Measurements from ENCODE around the gene ICAM1.

GRCh38 chr19:10231612-10232228 lies 39.2 kb upstream of the ICAM1 start:
- no peak for TF ChIP-seq POLR2AphosphoS5 (IDR thresholded peaks at IDR 0.05; ENCODE audit: low read depth, low read length)
- no peak for TF ChIP-seq SPI1 (IDR thresholded peaks at IDR 0.05; ENCODE audit: low read depth, low read length)
- TF ChIP-seq POLR2A (IDR thresholded peaks at IDR 0.05; ENCODE audit: low read depth, low read length), result no peak
- TF ChIP-seq TAF1 (IDR thresholded peaks at IDR 0.05; ENCODE audit: low read depth, low read length), result no peak
- TF ChIP-seq PAX5 (IDR thresholded peaks at IDR 0.05; ENCODE audit: insufficient read depth, low read length, severe bottlenecking), result no peak
